Chondrocyte (in vitro differentiated cells): ENCODE data around the gene ATP8A1. TPM values are rescaled to one million over a fixed set of nuclear protein-coding genes. Genes with fewer than 3 reads are reported as not detected.
A peak's percentile ranks its signal among the peaks of the same experiment; 100 is the strongest.

Source experiments
- DNase-seq: peaks from one replicate; pipeline ENCODE4 v3.0.0; 2021; ENCODE audit warnings: mixed read lengths, low spot score
- H3K27ac Mint-ChIP-seq: one replicate; pipeline ENCODE4 v1.8.0; 2021; ENCODE audit warnings: mild to moderate bottlenecking, moderate library complexity, mixed read lengths; ENCODE audit not compliant: unreplicated experiment
- H3K27me3 Mint-ChIP-seq: 2 replicates; pipeline ENCODE4 v1.8.0; 2021; ENCODE audit warnings: low read depth, mixed read lengths
- H3K36me3 Mint-ChIP-seq: 2 replicates; pipeline ENCODE4 v1.8.0; 2021; ENCODE audit warnings: low read depth, mixed read lengths
- H3K4me1 Mint-ChIP-seq: 2 replicates; pipeline ENCODE4 v1.8.0; 2021; ENCODE audit warnings: low read depth, mild to moderate bottlenecking, mixed read lengths
- H3K4me3 Mint-ChIP-seq: one replicate; pipeline ENCODE4 v1.8.0; 2021; ENCODE audit warnings: mild to moderate bottlenecking, moderate library complexity, mixed read lengths; ENCODE audit not compliant: unreplicated experiment
- H3K9me3 Mint-ChIP-seq: 2 replicates; pipeline ENCODE4 v1.8.0; 2021; ENCODE audit warnings: low read depth, mixed read lengths
- total RNA-seq: library from RNA; stranded (reverse); gene quantifications from 3 replicates; pipeline ENCODE4 v1.2.1, GENCODE V29; 2021
- TF ChIP-seq, protein P1 (sequence below): fragments of 200-600 bp; sonication (generic); IDR thresholded peaks from 2 replicates; pipeline ENCODE4 v1.5.0; 2021; ENCODE audit warnings: antibody characterized with exemption, mild to moderate bottlenecking, moderate library complexity

ATP8A1 gene
- total RNA-seq, 1 donor from 2014 or later, result 0.25 TPM

GRCh38 chr4:42371305-42372252, 285.3 kb downstream of the ATP8A1 start:
- Mint-ChIP-seq H3K4me3 (no peak overlapping the region), H3K27ac (no peak overlapping the region), H3K27me3 (peaks cover 23% of the 10 kb centered on the region), H3K36me3 (no peaks in the 10 kb centered on the region), H3K9me3 (peaks cover 6% of the 10 kb centered on the region), H3K4me1 (no peaks in the 10 kb centered on the region)
- TF ChIP-seq, protein P1, sequence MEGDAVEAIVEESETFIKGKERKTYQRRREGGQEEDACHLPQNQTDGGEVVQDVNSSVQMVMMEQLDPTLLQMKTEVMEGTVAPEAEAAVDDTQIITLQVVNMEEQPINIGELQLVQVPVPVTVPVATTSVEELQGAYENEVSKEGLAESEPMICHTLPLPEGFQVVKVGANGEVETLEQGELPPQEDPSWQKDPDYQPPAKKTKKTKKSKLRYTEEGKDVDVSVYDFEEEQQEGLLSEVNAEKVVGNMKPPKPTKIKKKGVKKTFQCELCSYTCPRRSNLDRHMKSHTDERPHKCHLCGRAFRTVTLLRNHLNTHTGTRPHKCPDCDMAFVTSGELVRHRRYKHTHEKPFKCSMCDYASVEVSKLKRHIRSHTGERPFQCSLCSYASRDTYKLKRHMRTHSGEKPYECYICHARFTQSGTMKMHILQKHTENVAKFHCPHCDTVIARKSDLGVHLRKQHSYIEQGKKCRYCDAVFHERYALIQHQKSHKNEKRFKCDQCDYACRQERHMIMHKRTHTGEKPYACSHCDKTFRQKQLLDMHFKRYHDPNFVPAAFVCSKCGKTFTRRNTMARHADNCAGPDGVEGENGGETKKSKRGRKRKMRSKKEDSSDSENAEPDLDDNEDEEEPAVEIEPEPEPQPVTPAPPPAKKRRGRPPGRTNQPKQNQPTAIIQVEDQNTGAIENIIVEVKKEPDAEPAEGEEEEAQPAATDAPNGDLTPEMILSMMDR, result peak; percentile 91
- DNase-seq, result no peak

GRCh38 chr4:42369489-42369888, 287.4 kb downstream of the ATP8A1 start:
- TF ChIP-seq, protein P1, result no peak
- no peak for DNase-seq
- H3K36me3 Mint-ChIP-seq, result no peaks in the 10 kb centered on the region
- H3K27me3 Mint-ChIP-seq, result peaks cover 15% of the 10 kb centered on the region
- no peak overlapping the region for H3K27ac Mint-ChIP-seq
- H3K9me3 Mint-ChIP-seq, result peaks cover 3% of the 10 kb centered on the region
- no peaks in the 10 kb centered on the region for H3K4me1 Mint-ChIP-seq
- no peak overlapping the region for H3K4me3 Mint-ChIP-seq

GRCh38 chr4:42366959-42367358, 289.9 kb downstream of the ATP8A1 start:
- TF ChIP-seq, protein P1, result no peak
- Mint-ChIP-seq H3K36me3 (no peaks in the 10 kb centered on the region), H3K4me1 (no peaks in the 10 kb centered on the region), H3K27me3 (peaks cover 26% of the 10 kb centered on the region), H3K4me3 (no peak overlapping the region), H3K9me3 (peaks cover 4% of the 10 kb centered on the region), H3K27ac (no peak overlapping the region)
- DNase-seq, result no peak

DNA sequence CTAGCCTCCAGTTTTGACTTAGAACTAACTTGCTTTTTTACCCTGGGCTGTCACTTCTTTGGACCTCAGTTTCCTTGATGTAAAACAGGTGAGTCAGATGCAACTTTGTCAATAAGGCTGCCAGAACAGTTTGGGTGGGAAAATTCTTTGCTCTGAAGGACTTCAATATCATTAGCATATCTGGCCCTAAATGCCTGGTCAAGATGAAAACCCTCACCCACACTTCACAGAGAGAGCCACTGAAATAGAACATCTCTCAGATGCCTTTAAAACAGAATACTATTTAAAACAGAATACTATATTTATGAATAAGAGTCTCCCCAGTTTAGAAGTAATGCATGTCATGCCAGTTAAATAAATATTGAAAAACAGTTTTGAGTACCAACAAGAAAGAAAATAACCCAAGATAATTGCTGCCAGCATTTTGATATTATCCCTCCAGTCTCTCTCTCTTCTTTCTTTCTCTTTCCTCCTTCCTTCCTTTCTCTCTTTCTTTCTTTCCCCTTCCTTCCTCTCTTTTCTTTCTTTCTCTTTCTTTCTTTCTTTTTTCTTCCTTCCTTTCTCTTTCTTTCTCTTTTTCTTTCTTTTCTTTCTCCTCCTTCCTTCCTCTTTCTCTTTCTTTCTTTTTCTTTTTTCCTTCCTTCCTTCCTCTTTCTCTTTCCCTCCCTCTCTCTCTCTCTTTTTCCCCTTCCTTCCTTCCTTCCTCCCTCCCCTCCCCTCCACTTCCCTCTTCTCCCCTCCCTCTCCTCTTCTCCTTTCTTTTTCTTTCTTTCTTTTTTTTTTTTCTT, 292.4 kb downstream of the ATP8A1 start:
- peaks cover 4% of the 10 kb centered on the region for H3K9me3 Mint-ChIP-seq
- TF ChIP-seq, protein P1, result no peak
- H3K27ac Mint-ChIP-seq, result no peak overlapping the region
- no peak overlapping the region for H3K4me3 Mint-ChIP-seq
- peaks cover 40% of the 10 kb centered on the region for H3K27me3 Mint-ChIP-seq
- H3K36me3 Mint-ChIP-seq, result no peaks in the 10 kb centered on the region
- no peak for DNase-seq
- H3K4me1 Mint-ChIP-seq, result no peaks in the 10 kb centered on the region

DNA sequence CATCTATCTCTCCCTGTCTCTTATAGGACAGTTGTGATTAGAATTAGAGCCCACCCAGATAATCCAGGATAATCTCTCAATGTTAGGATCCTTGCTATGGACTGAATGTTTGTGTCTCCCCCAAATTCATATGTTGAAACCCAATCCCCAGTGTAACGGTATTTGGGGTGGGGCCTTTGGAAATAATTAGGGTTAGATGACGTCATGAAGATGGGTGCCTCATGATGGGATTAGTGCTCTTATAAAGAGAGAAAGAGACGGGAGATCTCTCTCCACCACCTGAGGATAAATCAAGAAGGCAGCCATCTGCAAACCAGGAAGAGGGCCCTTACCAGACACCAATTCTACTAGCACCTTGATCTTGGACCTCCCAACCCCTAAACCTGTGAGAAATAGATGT, 293.3 kb downstream of the ATP8A1 start:
- no peaks in the 10 kb centered on the region for H3K4me1 Mint-ChIP-seq
- H3K4me3 Mint-ChIP-seq, result no peak overlapping the region
- no peak for DNase-seq
- H3K9me3 Mint-ChIP-seq, result peaks cover 4% of the 10 kb centered on the region
- no peak overlapping the region for H3K27ac Mint-ChIP-seq
- TF ChIP-seq, protein P1, result no peak
- no peaks in the 10 kb centered on the region for H3K36me3 Mint-ChIP-seq
- H3K27me3 Mint-ChIP-seq, result peaks cover 44% of the 10 kb centered on the region
